Measurements from ENCODE around the gene SATL1. TPM values are rescaled to one million over a fixed set of nuclear protein-coding genes. Genes with fewer than 3 reads are reported as not detected.
"Not testable (repeated sequence)": the region's sequence is repeated elsewhere in the genome, so short reads cannot be mapped to it uniquely, and the experiment has no call there.

Gene SATL1
- total RNA-seq, 2 donors from 2014 or later, result not detected

GRCh38 chrX:85077247-85077646 is 166.3 kb downstream of the SATL1 start:
- H3K4me1 Mint-ChIP-seq; ATAC-seq; H3K27ac Mint-ChIP-seq; H3K4me3 Mint-ChIP-seq; DNase-seq; H3K36me3 Mint-ChIP-seq (ENCODE audit: low read depth); H3K9me3 ChIP-seq (ENCODE audit: control insufficient read depth, low read length, poor library complexity, severe bottlenecking); H3K27me3 Mint-ChIP-seq: not testable (repeated sequence)

GRCh38 chrX:85065512-85066198 is 177.9 kb downstream of the SATL1 start:
- Mint-ChIP-seq H3K4me3 (no peak overlapping the region), H3K27ac (no peak overlapping the region), H3K27me3 (no peaks in the 10 kb centered on the region), H3K36me3 (ENCODE audit: low read depth) (peaks cover 6% of the 10 kb centered on the region), H3K4me1 (peaks cover 2% of the 10 kb centered on the region)
- ATAC-seq, result no peak
- no peak for DNase-seq
- H3K9me3 ChIP-seq (ENCODE audit: control insufficient read depth, low read length, poor library complexity, severe bottlenecking), result no peaks in the 10 kb centered on the region

GRCh38 chrX:85052636-85053343 is 190.8 kb downstream of the SATL1 start:
- Mint-ChIP-seq H3K4me3 (no peak overlapping the region), H3K27me3 (no peaks in the 10 kb centered on the region), H3K27ac (no peak overlapping the region), H3K36me3 (ENCODE audit: low read depth) (peaks cover 2% of the 10 kb centered on the region), H3K4me1 (no peaks in the 10 kb centered on the region)
- H3K9me3 ChIP-seq (ENCODE audit: control insufficient read depth, low read length, poor library complexity, severe bottlenecking), result no peaks in the 10 kb centered on the region
- no peak for ATAC-seq
- DNase-seq, result no peak

- no peaks in the 10 kb centered on the region for H3K9me3 ChIP-seq (ENCODE audit: control insufficient read depth, low read length, poor library complexity, severe bottlenecking)
- H3K36me3 Mint-ChIP-seq (ENCODE audit: low read depth), result peaks cover 2% of the 10 kb centered on the region
- ATAC-seq (no peak), DNase-seq (no peak)
- no peaks in the 10 kb centered on the region for H3K27me3 Mint-ChIP-seq
- H3K4me3 Mint-ChIP-seq, result no peak overlapping the region
- H3K4me1 Mint-ChIP-seq, result no peaks in the 10 kb centered on the region
- H3K27ac Mint-ChIP-seq, result no peak overlapping the region
These were observed 191.4 kb downstream of the SATL1 start for GRCh38 chrX:85052205-85052604.

- Mint-ChIP-seq H3K4me3 (no peak overlapping the region), H3K27ac (no peak overlapping the region), H3K4me1 (no peaks in the 10 kb centered on the region), H3K36me3 (ENCODE audit: low read depth) (no peaks in the 10 kb centered on the region), H3K27me3 (no peaks in the 10 kb centered on the region)
- DNase-seq, result no peak
- no peaks in the 10 kb centered on the region for H3K9me3 ChIP-seq (ENCODE audit: control insufficient read depth, low read length, poor library complexity, severe bottlenecking)
- ATAC-seq, result no peak
These were observed 192.0 kb downstream of the SATL1 start for GRCh38 chrX:85051627-85052026.

Other genes starting within 250 kb of the SATL1 start
- 1 to 10 TPM; 7.8 to 8.6 TPM for gene APOOL, start 239.9 kb downstream of the SATL1 start, total RNA-seq
- gene ZNF711, start 212 bp upstream of the SATL1 start, total RNA-seq, result 1 to 10 TPM in 1 of 2 donors, under 1 TPM in 1; 0.70 to 1.8 TPM
- gene POF1B, start 135.9 kb upstream of the SATL1 start, total RNA-seq, result under 1 TPM; 0.29 to 0.85 TPM

Measured in T-helper 17 cell (primary cell).